Body of pancreas (tissue), 4 donors: Measurements from ENCODE around the gene ADAMTSL2.

Experiments used
- CTCF ChIP-seq, 7 experiments: fragments of 450-650 bp in 4 of 7; fragments of 200-600 bp in 3 of 7; sonication (generic) in 3 of 7; IDR thresholded peaks; one replicate each; pipeline ENCODE4 v1.5.1; 2016 to 2019; ENCODE audit warnings: antibody characterized with exemption in 7 of 7
- POLR2A ChIP-seq, 3 donors: fragments of 450-650 bp; IDR thresholded peaks; one replicate each; pipeline ENCODE4 v1.6.1; 2016; ENCODE audit warnings: antibody characterized with exemption in 3 of 3, mild to moderate bottlenecking in 2 of 3

GRCh38 chr9:133618726-133619125, 84.2 kb downstream of the ADAMTSL2 start:
- TF ChIP-seq CTCF (IDR thresholded peaks at IDR 0.05) (no peak), POLR2A (IDR thresholded peaks at IDR 0.05) (no peak)
